Activated CD8-positive, alpha-beta memory T cell treated with anti-CD3 and anti-CD28 coated beads, Interleukin-2, amount 10 ng/mL, durations not matched to agents 7 days and 5 days (primary cell): ENCODE measurements around the gene RYR1. TPM values are rescaled to one million over a fixed set of nuclear protein-coding genes. Genes with fewer than 3 reads are reported as not detected.
A peak's percentile ranks its signal among the peaks of the same experiment; 100 is the strongest.
"Not testable (repeated sequence)": the region's sequence is repeated elsewhere in the genome, so short reads cannot be mapped to it uniquely, and the experiment has no call there.

ENCODE experiments used
- ATAC-seq: fragments of 150-1000 bp; cut with Tn5 transposase; one replicate; pipeline ENCODE4 v1.10.0; 2021; ENCODE audit warnings: moderate library complexity
- CTCF ChIA-PET: fragments of 350-600 bp; sonication (Branson Sonifier 250); formaldehyde crosslinking; loops from one replicate; lab custom pipeline; 2021; ENCODE audit warnings: antibody characterized with exemption; lab: Charles Lee
- DNase-seq: peaks from one replicate; pipeline ENCODE4 v3.0.0-alpha.2; 2020
- H3K27ac Mint-ChIP-seq: one replicate; pipeline ENCODE4 v1.8.0; 2021; ENCODE audit warnings: mild to moderate bottlenecking, mixed read lengths
- H3K27me3 Mint-ChIP-seq: one replicate; pipeline ENCODE4 v1.8.0; 2021; ENCODE audit warnings: mixed read lengths
- H3K36me3 Mint-ChIP-seq: one replicate; pipeline ENCODE4 v1.8.0; 2021; ENCODE audit warnings: mild to moderate bottlenecking, mixed read lengths
- H3K4me1 Mint-ChIP-seq: one replicate; pipeline ENCODE4 v1.8.0; 2021; ENCODE audit warnings: mixed read lengths
- H3K4me3 Mint-ChIP-seq: one replicate; pipeline ENCODE4 v1.8.0; 2021; ENCODE audit warnings: mild to moderate bottlenecking, moderate library complexity, mixed read lengths
- H3K9me3 Mint-ChIP-seq: one replicate; pipeline ENCODE4 v1.8.0; 2022; ENCODE audit warnings: low read depth, mixed read lengths
- total RNA-seq, 2 experiments: library from RNA; stranded (reverse); gene quantifications; one replicate each; pipeline ENCODE4 v1.2.3, GENCODE V29; 2021

RYR1 gene
- total RNA-seq, 2 experiments from 2014 or later: 1.5 to 1.6 TPM

DNA sequence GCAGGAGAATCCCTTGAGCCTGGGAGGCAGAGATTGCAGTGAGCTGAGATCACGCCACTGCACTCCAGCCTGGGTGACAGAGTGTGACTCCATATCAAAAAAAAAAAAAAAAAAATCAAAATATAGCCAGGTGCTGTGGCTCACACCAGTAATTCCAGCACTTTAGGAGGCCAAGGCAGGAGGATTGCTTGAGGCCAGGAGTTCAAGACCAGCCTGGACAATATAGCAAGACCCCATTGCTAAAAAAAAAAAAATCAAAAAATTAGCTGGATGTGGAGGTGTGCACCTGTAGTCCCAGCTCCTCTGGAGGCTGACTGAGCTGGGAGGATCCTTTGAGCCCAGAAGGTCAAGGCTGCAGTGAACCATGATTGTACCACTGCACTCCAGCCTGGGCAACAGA lies 119.7 kb downstream of the RYR1 start:
- H3K4me1 Mint-ChIP-seq: peaks cover 48% of the 10 kb centered on the region

DNA sequence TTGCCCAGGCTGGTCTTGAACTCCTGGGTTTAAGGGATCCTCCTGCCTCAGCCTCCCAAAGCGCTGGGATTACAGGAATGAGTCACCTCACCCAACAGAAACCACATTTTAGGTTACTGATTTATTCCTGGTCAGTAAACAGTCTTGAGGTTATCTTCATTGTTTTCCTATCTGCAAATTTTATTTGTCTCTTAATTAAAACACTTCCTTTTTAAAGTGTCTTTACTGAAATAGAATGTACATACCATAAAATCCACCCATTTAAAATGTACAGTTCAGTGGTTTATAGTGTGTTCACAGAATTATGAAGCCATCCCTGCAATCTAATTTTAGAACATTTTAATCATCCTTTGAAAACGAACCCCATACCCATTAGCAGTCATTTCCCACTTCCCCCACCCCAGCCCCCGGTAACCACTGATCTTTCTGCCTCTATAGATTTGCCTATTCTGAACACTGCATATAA lies 121.2 kb downstream of the RYR1 start:
- Mint-ChIP-seq H3K36me3 (peaks cover 1% of the 10 kb centered on the region), H3K4me3 (no peak overlapping the region), H3K4me1 (peaks cover 61% of the 10 kb centered on the region), H3K27me3 (peaks cover 4% of the 10 kb centered on the region), H3K27ac (peak overlapping the region; percentile 63), H3K9me3 (no peaks in the 10 kb centered on the region)
- CTCF ChIA-PET: interaction anchor here (0.6 to 3.9 kb wide), 5 partner anchors 37 to 376 kb away, joined by 3 to 36 read pairs (median 3); partner anchors contain the start of genes EIF3K, MAP4K1, MRPS12 and SARS2
- ATAC-seq: no peak
- DNase-seq: peak; percentile 62

More for the DNA sequence above, 119.7 kb downstream of the RYR1 start:
- not testable (repeated sequence) for H3K4me3 Mint-ChIP-seq, H3K9me3 Mint-ChIP-seq, DNase-seq, H3K27me3 Mint-ChIP-seq, H3K27ac Mint-ChIP-seq, H3K36me3 Mint-ChIP-seq, ATAC-seq
- CTCF ChIA-PET: interaction anchor here (1.1 to 3.9 kb wide), 3 partner anchors 9 to 82 kb away, joined by 4 to 26 read pairs (median 7); no protein-coding TSS in a partner anchor

DNA sequence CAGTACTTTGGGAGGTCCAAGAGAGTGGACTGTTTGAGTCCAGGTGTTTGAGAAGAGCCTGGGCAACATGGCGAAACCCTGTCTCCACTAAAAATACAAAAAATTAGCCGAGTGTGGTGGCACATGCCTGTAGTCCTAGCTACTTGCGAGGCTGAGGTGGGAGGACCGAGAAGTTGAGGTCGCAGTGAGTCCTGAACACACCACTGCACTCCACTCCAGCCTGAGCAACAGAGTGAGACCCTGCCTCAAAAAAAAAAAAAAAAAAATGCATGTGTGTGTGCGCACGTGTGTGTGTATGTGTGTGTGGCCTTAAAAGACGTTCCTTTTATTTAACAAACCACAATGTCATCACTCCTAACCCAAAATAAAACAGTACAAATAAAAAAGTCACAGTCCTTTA lies 121.7 kb downstream of the RYR1 start:
- H3K36me3 Mint-ChIP-seq: peaks cover 3% of the 10 kb centered on the region

DNA sequence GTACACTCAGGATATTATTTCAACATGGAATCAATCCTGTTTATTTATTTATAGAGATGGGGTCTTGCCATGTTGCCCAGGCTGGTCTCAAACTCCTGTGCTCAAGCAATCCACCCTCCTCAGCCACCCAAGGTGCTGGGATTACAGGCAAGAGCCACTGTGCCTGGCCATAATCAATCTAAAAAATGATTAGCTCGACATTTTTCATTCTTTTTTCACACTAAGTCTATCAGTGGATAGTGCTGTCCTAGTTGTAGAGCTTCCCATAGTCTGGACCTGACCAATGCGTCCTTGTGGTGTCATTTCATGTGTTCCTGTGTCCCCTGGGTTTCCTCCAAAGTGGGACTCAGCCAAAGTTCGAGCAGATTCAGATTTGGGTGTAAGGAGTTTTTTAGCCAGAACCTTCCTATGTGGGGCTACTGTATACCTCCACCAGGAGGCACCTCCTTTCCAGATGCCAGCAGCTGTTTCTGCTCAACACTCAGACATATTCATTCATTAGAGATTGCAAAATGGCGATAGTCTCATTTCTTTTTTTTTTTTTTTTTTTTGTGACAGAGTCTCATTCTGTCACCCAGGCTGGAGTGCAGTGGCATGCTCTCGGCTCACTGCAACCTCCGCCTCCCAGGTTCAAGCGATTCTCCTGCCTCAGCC lies 123.2 kb downstream of the RYR1 start:
- Mint-ChIP-seq H3K27me3 (peaks cover 4% of the 10 kb centered on the region), H3K27ac (peak overlapping the region; percentile 95), H3K4me3 (peak overlapping the region; percentile 69), H3K4me1 (peaks cover 70% of the 10 kb centered on the region), H3K9me3 (no peaks in the 10 kb centered on the region), H3K36me3 (peaks cover 3% of the 10 kb centered on the region)
- CTCF ChIA-PET: interaction anchor here (0.7 to 3.9 kb wide), 11 partner anchors 13 to 374 kb away, joined by 3 to 36 read pairs (median 7); partner anchors contain the start of genes EIF3K, FAM98C, MAP4K1 and MRPS12
- DNase-seq (peak; percentile 69), ATAC-seq (peak; percentile 42)

More for the DNA sequence above, 121.7 kb downstream of the RYR1 start:
- Mint-ChIP-seq H3K9me3 (no peaks in the 10 kb centered on the region), H3K27me3 (peaks cover 4% of the 10 kb centered on the region), H3K4me3 (no peak overlapping the region), H3K4me1 (peaks cover 66% of the 10 kb centered on the region), H3K27ac (peak overlapping the region; percentile 63)
- CTCF ChIA-PET: interaction anchor here (0.7 to 3.9 kb wide), 6 partner anchors 11 to 80 kb away, joined by 3 to 36 read pairs (median 3); partner anchors contain the start of genes EIF3K and MAP4K1
- DNase-seq: no peak
- no peak for ATAC-seq

DNA sequence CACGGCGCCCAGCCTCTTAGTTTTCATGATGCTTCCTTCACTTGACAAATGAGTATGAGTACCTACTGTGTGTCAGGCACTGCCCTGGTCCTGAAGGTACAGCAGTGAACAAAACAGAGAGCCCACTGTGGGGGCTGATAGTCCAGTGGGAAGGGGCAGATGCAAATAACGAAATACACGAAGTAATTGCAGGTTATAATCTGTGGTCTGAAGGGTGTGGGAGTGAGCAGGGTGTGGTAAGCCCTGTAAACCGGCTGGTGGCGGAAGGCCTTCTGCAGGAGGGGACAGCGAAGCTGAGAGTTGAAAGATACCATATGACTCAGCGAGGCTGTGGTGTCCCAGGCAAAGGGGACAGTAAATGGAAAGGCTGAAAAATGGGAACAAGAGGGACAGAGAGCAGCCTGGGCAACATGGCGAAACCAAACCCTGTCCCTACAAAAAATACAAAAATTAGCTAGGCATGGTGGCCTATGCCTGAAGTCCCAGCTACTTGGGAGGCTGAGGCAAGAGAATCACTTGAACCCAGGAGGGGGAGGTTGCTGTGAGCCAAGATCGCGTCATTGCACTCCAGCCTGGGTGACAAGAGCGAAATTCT lies 123.8 kb downstream of the RYR1 start:
- no peaks in the 10 kb centered on the region for H3K9me3 Mint-ChIP-seq
- peaks cover 7% of the 10 kb centered on the region for H3K27me3 Mint-ChIP-seq
- H3K4me1 Mint-ChIP-seq: peaks cover 74% of the 10 kb centered on the region
- peak; percentile 91 for DNase-seq
- CTCF ChIA-PET: interaction anchor here (0.7 to 3.9 kb wide), 11 partner anchors 14 to 373 kb away, joined by 3 to 36 read pairs (median 7); partner anchors contain the start of genes EIF3K, FAM98C, MAP4K1 and MRPS12
- ATAC-seq: peak; percentile 75
- peak overlapping the region; percentile 69 for H3K4me3 Mint-ChIP-seq
- peaks cover 3% of the 10 kb centered on the region for H3K36me3 Mint-ChIP-seq
- peak overlapping the region; percentile 95 for H3K27ac Mint-ChIP-seq

DNA sequence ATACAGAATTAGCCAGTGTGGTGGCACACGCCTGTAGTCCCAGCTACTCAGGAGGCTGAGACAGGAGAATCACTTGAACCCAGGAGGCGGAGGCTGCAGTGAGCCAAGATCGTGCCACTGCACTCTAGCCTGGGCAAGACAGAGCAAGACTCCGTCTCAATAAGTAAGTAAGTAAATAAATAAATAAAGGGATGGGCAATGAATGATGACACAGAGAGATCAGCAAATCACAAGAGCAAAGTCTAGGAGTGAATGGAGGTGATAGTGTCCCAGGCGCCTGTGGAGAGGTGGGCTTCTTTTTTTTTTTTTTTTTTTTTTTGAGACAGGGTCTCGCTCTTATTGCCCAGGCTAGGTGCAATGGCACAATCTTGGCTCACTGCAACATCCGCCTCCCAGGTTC lies 125.4 kb downstream of the RYR1 start:
- not testable (repeated sequence) for ATAC-seq
- H3K4me1 Mint-ChIP-seq: peaks cover 84% of the 10 kb centered on the region

DNA sequence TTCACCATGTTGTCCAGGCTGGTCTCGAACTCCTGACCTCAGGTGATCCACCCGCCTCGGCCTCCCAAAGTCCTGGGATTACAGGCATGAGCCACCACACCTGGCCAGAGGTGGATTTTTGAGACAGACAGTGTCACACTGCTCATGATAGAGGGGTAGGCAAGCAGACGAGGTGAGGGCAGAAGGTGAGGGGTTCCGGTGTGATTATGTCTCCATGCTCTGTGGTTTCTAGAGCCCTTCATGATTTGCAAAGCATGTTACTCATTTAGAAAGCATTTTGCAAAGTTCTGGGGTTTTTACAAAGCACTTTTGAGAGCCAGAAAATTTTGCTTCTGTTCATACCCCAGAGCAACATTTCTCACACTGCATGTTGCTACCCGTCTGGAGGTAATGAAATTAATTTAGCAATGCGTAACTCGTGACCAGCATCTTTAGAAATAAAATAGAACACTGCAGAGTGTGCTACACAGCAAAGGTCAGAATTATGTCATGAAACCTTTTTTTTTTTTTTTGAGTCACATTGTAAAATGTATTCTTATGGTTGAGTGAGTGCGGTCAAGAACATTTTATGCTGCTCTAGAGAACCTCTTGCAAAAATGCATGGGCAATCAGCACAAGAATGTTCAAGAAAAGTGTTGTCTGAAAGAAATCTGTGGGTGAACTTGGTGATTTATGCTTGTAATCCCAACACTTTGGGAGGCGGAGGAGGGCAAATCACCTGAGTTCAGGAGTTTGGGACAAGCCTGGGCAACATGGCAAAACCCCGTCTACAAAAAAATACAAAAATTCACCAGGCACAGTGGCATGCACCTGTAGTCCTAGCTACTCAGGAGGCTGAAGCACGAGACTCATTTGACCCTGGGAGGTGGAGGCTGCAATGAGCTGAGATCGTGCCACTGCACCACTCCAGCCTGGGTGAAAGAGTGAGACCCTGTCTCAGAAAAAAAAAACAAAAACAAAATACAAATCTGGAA lies 126.2 kb downstream of the RYR1 start:
- DNase-seq (peak; percentile 85), ATAC-seq (peak; percentile 74)
- Mint-ChIP-seq H3K27ac (peak overlapping the region; percentile 96), H3K27me3 (peaks cover 19% of the 10 kb centered on the region), H3K4me1 (peaks cover 79% of the 10 kb centered on the region), H3K4me3 (peak overlapping the region; percentile 62), H3K9me3 (no peaks in the 10 kb centered on the region), H3K36me3 (peaks cover 3% of the 10 kb centered on the region)
- CTCF ChIA-PET: interaction anchor here (0.7 to 1.7 kb wide), 6 partner anchors 15 to 172 kb away, joined by 3 to 6 read pairs (median 4); partner anchors contain the start of genes FAM98C and GGN

More for the DNA sequence above, 125.4 kb downstream of the RYR1 start:
- not testable (repeated sequence) for H3K36me3 Mint-ChIP-seq, DNase-seq, H3K4me3 Mint-ChIP-seq, H3K9me3 Mint-ChIP-seq
- CTCF ChIA-PET: interaction anchor here (0.8 to 1.7 kb wide), 2 partner anchors 14 to 253 kb away, joined by 3 to 6 read pairs; no protein-coding TSS in a partner anchor
- H3K27me3 Mint-ChIP-seq: peaks cover 11% of the 10 kb centered on the region
- H3K27ac Mint-ChIP-seq: peak overlapping the region; percentile 96

DNA sequence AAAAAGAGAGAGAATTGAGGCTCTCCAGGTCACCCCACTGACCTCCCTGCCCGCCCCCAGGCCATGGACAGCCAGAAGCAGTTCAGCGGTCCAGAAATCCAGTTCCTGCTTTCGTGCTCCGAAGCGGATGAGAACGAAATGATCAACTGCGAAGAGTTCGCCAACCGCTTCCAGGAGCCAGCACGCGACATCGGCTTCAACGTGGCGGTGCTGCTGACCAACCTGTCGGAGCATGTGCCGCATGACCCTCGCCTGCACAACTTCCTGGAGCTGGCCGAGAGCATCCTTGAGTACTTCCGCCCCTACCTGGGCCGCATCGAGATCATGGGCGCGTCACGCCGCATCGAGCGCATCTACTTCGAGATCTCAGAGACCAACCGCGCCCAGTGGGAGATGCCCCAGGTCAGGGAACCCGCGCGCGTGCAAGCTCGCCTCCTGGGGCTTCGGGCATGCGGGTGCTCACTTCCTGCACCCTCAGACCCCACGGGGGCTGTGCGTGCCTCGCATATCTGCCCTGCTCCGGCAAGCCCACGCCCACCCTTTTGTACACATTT lies 127.6 kb downstream of the RYR1 start:
- Mint-ChIP-seq H3K27me3 (peaks cover 25% of the 10 kb centered on the region), H3K27ac (peak overlapping the region; percentile 39), H3K9me3 (no peaks in the 10 kb centered on the region), H3K4me3 (no peak overlapping the region), H3K4me1 (peaks cover 76% of the 10 kb centered on the region), H3K36me3 (peaks cover 5% of the 10 kb centered on the region)
- DNase-seq (no peak), ATAC-seq (no peak)
- CTCF ChIA-PET: interaction anchor here (0.9 to 1.0 kb wide), 2 partner anchors 20 to 23 kb away, joined by 3 to 6 read pairs; no protein-coding TSS in a partner anchor

DNA sequence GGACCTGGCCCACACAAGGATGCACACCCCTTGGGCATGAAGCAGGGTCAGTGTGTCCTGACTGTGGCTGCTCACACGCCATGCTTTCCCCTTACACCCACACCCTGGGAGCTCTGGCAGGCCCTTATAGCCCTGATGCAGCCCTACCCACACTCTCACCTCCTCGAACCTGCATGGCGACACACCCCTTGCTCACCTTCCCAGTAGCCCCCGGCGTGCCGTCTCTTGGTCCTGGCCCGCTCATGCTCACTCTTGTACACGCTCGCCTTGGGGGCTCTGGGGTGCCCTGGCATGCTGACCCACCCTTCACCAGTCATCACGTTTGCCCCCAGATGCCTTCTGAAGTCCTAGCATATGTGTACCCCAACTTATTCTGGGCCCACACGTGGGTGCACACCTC lies 128.2 kb downstream of the RYR1 start:
- peak overlapping the region; percentile 39 for H3K27ac Mint-ChIP-seq
- H3K36me3 Mint-ChIP-seq: peaks cover 5% of the 10 kb centered on the region
- H3K27me3 Mint-ChIP-seq: peaks cover 27% of the 10 kb centered on the region
- H3K4me3 Mint-ChIP-seq: no peak overlapping the region
- CTCF ChIA-PET: no interaction called here
- no peaks in the 10 kb centered on the region for H3K9me3 Mint-ChIP-seq
- no peak for ATAC-seq
- DNase-seq: no peak
- H3K4me1 Mint-ChIP-seq: peaks cover 74% of the 10 kb centered on the region

DNA sequence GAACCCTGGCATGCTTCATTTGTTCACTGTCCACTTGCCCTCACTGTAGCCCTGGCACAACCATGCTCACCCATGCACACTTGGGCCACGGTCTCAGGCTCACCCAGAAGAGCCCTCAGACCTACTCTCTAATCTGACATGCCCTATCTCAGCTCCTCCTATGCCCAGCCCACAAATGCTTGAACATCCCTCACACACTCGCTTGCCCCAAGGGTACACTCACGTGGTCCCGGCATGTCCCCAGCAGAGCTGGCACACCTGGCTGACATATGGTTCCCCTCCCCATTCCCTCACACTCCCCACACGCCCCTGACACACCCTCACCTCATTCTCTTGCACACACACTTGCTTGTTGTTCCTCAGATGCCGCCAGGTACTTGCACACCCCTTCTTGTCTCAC lies 128.6 kb downstream of the RYR1 start:
- ATAC-seq (no peak), DNase-seq (no peak)
- Mint-ChIP-seq H3K27me3 (peaks cover 31% of the 10 kb centered on the region), H3K4me3 (no peak overlapping the region), H3K9me3 (no peaks in the 10 kb centered on the region), H3K27ac (peak overlapping the region; percentile 39), H3K36me3 (peaks cover 5% of the 10 kb centered on the region), H3K4me1 (peaks cover 71% of the 10 kb centered on the region)
- CTCF ChIA-PET: no interaction called here

DNA sequence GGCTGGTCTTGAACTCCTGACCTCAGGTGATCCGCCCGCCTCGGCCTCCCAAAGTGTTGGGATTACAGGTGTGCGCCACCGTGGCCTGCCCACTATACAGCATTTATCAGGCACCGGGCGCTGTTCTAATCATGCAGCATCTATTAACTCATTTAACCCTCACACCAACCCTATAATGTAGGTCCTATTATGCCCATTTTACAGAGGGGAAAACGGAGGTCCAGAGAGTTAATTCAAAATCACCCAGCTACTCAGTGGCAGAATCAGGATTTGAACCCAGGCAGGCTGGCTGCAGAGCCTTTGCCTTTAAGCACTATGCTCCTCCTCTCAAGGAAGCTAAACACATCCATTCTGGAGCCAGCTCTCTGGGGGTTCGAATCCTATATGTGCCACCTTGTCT lies 130.0 kb downstream of the RYR1 start:
- H3K27me3 Mint-ChIP-seq: peaks cover 39% of the 10 kb centered on the region
- no peaks in the 10 kb centered on the region for H3K9me3 Mint-ChIP-seq
- CTCF ChIA-PET: interaction anchor here (1.7 kb wide), 1 partner anchor 56 kb away, joined by 6 read pairs; the partner anchor contains the start of gene EIF3K
- no peak for DNase-seq
- peaks cover 5% of the 10 kb centered on the region for H3K36me3 Mint-ChIP-seq
- no peak overlapping the region for H3K27ac Mint-ChIP-seq
- H3K4me1 Mint-ChIP-seq: peaks cover 59% of the 10 kb centered on the region
- ATAC-seq: no peak
- H3K4me3 Mint-ChIP-seq: no peak overlapping the region
